ENCODE results near the gene RENBP.

GRCh38 chrX:153886915-153887314 is 57.5 kb downstream of the RENBP start:
- TF ChIP-seq, protein P1, sequence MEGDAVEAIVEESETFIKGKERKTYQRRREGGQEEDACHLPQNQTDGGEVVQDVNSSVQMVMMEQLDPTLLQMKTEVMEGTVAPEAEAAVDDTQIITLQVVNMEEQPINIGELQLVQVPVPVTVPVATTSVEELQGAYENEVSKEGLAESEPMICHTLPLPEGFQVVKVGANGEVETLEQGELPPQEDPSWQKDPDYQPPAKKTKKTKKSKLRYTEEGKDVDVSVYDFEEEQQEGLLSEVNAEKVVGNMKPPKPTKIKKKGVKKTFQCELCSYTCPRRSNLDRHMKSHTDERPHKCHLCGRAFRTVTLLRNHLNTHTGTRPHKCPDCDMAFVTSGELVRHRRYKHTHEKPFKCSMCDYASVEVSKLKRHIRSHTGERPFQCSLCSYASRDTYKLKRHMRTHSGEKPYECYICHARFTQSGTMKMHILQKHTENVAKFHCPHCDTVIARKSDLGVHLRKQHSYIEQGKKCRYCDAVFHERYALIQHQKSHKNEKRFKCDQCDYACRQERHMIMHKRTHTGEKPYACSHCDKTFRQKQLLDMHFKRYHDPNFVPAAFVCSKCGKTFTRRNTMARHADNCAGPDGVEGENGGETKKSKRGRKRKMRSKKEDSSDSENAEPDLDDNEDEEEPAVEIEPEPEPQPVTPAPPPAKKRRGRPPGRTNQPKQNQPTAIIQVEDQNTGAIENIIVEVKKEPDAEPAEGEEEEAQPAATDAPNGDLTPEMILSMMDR (conservative IDR thresholded peaks at IDR 0.05; ENCODE audit: low read depth, low read length), result no peak
- no peak for TF ChIP-seq EZH2 (IDR thresholded peaks at IDR 0.05; ENCODE audit: borderline replicate concordance, low read depth, low read length, poor library complexity, severe bottlenecking)

Measured in A673 (cell line).